Inferior parietal cortex (tissue), 1 donor: ENCODE results near the gene KDM4C.
A peak's percentile ranks its signal among the peaks of the same experiment; 100 is the strongest.
"Not testable (repeated sequence)": the region's sequence is repeated elsewhere in the genome, so short reads cannot be mapped to it uniquely, and the experiment has no call there.

ENCODE experiments used
- DNase-seq: peaks from one replicate; pipeline ENCODE4 v3.0.0-alpha.2; 2016; ENCODE audit errors: extremely low spot score

KDM4C gene

GRCh38 chr9:6806318-6806717, 48.5 kb downstream of the KDM4C start:
- not testable (repeated sequence) for DNase-seq

GRCh38 chr9:6807669-6808068, 49.9 kb downstream of the KDM4C start:
- DNase-seq, result not testable (repeated sequence)

GRCh38 chr9:6811436-6811835, 53.7 kb downstream of the KDM4C start:
- no peak for DNase-seq

GRCh38 chr9:6816581-6816980, 58.8 kb downstream of the KDM4C start:
- DNase-seq, result no peak

GRCh38 chr9:6818292-6818922, 60.6 kb downstream of the KDM4C start:
- DNase-seq, result no peak

GRCh38 chr9:6819112-6819511, 61.3 kb downstream of the KDM4C start:
- no peak for DNase-seq

GRCh38 chr9:6819529-6819928, 61.8 kb downstream of the KDM4C start:
- DNase-seq, result no peak

GRCh38 chr9:6822696-6823095, 64.9 kb downstream of the KDM4C start:
- no peak for DNase-seq

GRCh38 chr9:6827439-6828145, 69.8 kb downstream of the KDM4C start:
- DNase-seq, result peak; percentile 79

- no peak for DNase-seq
Observed at GRCh38 chr9:6829027-6829426, 71.3 kb downstream of the KDM4C start.

GRCh38 chr9:6829536-6829935, 71.8 kb downstream of the KDM4C start:
- DNase-seq, result no peak

- DNase-seq, result no peak
Observed at GRCh38 chr9:6833518-6834192, 75.9 kb downstream of the KDM4C start.

GRCh38 chr9:6834306-6834705, 76.5 kb downstream of the KDM4C start:
- no peak for DNase-seq

- DNase-seq, result no peak
Observed at GRCh38 chr9:6838158-6838557, 80.4 kb downstream of the KDM4C start.

- DNase-seq, result no peak
Observed at GRCh38 chr9:6842584-6842947, 84.8 kb downstream of the KDM4C start.

GRCh38 chr9:6843742-6844141, 86.0 kb downstream of the KDM4C start:
- no peak for DNase-seq

GRCh38 chr9:6844267-6844666, 86.5 kb downstream of the KDM4C start:
- no peak for DNase-seq

- no peak for DNase-seq
Observed at GRCh38 chr9:6845128-6845826, 87.5 kb downstream of the KDM4C start.

- no peak for DNase-seq
Observed at GRCh38 chr9:6845880-6846279, 88.1 kb downstream of the KDM4C start.

GRCh38 chr9:6852243-6852963, 94.6 kb downstream of the KDM4C start:
- DNase-seq, result no peak

- no peak for DNase-seq
Observed at GRCh38 chr9:6855860-6856259, 98.1 kb downstream of the KDM4C start.

- DNase-seq, result no peak
Observed at GRCh38 chr9:6864102-6864501, 106.3 kb downstream of the KDM4C start.
